ENCODE results near the gene NKX2-3.

Gene NKX2-3

GRCh38 chr10:99532687-99533495 is at the start of gene NKX2-3:
NKX2-3 (plus strand) TSS chr10:99532942; CDS start chr10:99533132, 190 bp downstream.
- DNase-seq: no peak

- DNase-seq: no peak
Observed at GRCh38 chr10:99484626-99485581, 47.8 kb upstream of the NKX2-3 start.

GRCh38 chr10:99487125-99487807 is 45.5 kb upstream of the NKX2-3 start:
- no peak for DNase-seq

- no peak for DNase-seq
Observed at GRCh38 chr10:99489271-99489670, 43.5 kb upstream of the NKX2-3 start.

- DNase-seq: no peak
Observed at GRCh38 chr10:99497343-99498025, 35.3 kb upstream of the NKX2-3 start.

- no peak for DNase-seq
Observed at GRCh38 chr10:99506416-99506815, 26.3 kb upstream of the NKX2-3 start.

GRCh38 chr10:99507265-99507664 is 25.5 kb upstream of the NKX2-3 start:
- DNase-seq: no peak

GRCh38 chr10:99513061-99513460 is 19.7 kb upstream of the NKX2-3 start:
- DNase-seq: no peak

GRCh38 chr10:99519690-99520039 is 13.1 kb upstream of the NKX2-3 start:
- DNase-seq: no peak

GRCh38 chr10:99520040-99520846 is 12.5 kb upstream of the NKX2-3 start:
- DNase-seq: no peak

GRCh38 chr10:99520847-99521764 is 11.6 kb upstream of the NKX2-3 start:
- no peak for DNase-seq

- DNase-seq: no peak
Observed at GRCh38 chr10:99521765-99522469, 10.8 kb upstream of the NKX2-3 start.

- DNase-seq: no peak
Observed at GRCh38 chr10:99522470-99523250, 10.1 kb upstream of the NKX2-3 start.

- no peak for DNase-seq
Observed at GRCh38 chr10:99523251-99523773, 9.4 kb upstream of the NKX2-3 start.

GRCh38 chr10:99524050-99524666 is 8.6 kb upstream of the NKX2-3 start:
- no peak for DNase-seq

GRCh38 chr10:99524736-99525380 is 7.9 kb upstream of the NKX2-3 start:
- DNase-seq: no peak

GRCh38 chr10:99525897-99526296 is 6.8 kb upstream of the NKX2-3 start:
- DNase-seq: no peak
